GM12892 (cell line): ENCODE data around the gene AGK.

Source experiments
- POLR2A ChIP-seq: IDR thresholded peaks from 2 replicates; pipeline ENCODE4 v1.6.1; 2011; ENCODE audit warnings: low read depth, low read length, control low read depth
- POLR2AphosphoS5 ChIP-seq: IDR thresholded peaks from 2 replicates; pipeline ENCODE4 v1.6.1; 2011; ENCODE audit warnings: low read depth, low read length, control low read depth

DNA sequence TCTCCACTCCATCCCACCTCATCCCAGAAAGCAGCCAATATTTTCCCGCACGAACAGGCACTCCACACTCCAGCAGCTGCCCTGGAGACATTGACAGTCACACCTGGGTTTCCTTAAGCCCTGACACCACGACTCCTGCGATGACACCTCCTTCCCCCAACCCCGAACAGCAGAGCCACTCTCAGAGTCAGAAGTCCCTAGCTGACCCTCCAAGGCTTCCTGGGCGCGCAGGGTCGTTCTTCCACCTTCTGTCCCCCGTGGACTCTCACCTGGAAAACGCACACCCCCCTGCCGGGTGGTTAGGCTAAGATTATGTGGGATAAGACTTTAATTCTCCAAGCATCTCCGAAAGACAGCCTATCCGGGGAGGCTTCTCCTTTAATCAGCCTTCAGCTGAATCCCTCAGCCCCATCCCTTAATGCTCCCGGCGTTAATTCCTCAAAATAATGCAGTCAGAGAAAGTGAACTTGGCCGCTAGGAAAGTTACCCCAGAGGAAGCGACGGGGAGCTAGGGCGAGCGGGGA lies 149.7 kb downstream of the AGK start:
- TF ChIP-seq POLR2A (no peak), POLR2AphosphoS5 (no peak)
